ENCODE data around the gene AGT. TPM values are rescaled to one million over a fixed set of nuclear protein-coding genes. Genes with fewer than 3 reads are reported as not detected.

The AGT gene
- total RNA-seq, 1 experiment from 2014 or later, result not detected

GRCh38 chr1:230674581-230674980 is 39.3 kb downstream of the AGT start:
- no peaks in the 10 kb centered on the region for H3K4me1 ChIP-seq (replicated peaks; ENCODE audit: insufficient read depth)
- no peak overlapping the region for H3K27ac ChIP-seq
- no peaks in the 10 kb centered on the region; the same call in 1 of the 2 replicates for H4K20me1 ChIP-seq (ENCODE audit: insufficient read depth)
- POLR2A ChIA-PET (ENCODE audit: unreplicated experiment), result no interaction called here
- DNase-seq, result no peak
- no peak overlapping the region for H3K4me3 ChIP-seq
- CTCF ChIA-PET, result interaction anchor here (0.6 kb wide), 1 partner anchor 40 kb away, joined by 12 read pairs; no protein-coding TSS in a partner anchor
- no peaks in the 10 kb centered on the region for H3F3A ChIP-seq (ENCODE audit: insufficient read depth, low read depth)
- H3K9me2 ChIP-seq (ENCODE audit: insufficient read depth), result no peaks in the 10 kb centered on the region
- no peak overlapping the region for H2AFZ ChIP-seq
- no peaks in the 10 kb centered on the region for H3K79me2 ChIP-seq (ENCODE audit: low read depth)
- H3K9me3 ChIP-seq (ENCODE audit: insufficient read depth, low read depth), result no peaks in the 10 kb centered on the region
- no peak overlapping the region for H3K4me2 ChIP-seq
- H3K27me3 ChIP-seq (ENCODE audit: insufficient read depth, low read depth), result no peaks in the 10 kb centered on the region
- peaks cover 16% of the 10 kb centered on the region; the same call in 1 of the 2 replicates for H3K36me3 ChIP-seq (ENCODE audit: low read depth)
- TF ChIP-seq EZH2 (IDR thresholded peaks at IDR 0.05; ENCODE audit: low read depth), result no peak
- TF ChIP-seq, protein P1, sequence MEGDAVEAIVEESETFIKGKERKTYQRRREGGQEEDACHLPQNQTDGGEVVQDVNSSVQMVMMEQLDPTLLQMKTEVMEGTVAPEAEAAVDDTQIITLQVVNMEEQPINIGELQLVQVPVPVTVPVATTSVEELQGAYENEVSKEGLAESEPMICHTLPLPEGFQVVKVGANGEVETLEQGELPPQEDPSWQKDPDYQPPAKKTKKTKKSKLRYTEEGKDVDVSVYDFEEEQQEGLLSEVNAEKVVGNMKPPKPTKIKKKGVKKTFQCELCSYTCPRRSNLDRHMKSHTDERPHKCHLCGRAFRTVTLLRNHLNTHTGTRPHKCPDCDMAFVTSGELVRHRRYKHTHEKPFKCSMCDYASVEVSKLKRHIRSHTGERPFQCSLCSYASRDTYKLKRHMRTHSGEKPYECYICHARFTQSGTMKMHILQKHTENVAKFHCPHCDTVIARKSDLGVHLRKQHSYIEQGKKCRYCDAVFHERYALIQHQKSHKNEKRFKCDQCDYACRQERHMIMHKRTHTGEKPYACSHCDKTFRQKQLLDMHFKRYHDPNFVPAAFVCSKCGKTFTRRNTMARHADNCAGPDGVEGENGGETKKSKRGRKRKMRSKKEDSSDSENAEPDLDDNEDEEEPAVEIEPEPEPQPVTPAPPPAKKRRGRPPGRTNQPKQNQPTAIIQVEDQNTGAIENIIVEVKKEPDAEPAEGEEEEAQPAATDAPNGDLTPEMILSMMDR (conservative IDR thresholded peaks at IDR 0.05), result no peak
- no TSS peak for BruUV-seq (replicated peaks)
- intact Hi-C loops (cut with micrococcal nuclease; ENCODE audit: unreplicated experiment), result no loop called here

DNA sequence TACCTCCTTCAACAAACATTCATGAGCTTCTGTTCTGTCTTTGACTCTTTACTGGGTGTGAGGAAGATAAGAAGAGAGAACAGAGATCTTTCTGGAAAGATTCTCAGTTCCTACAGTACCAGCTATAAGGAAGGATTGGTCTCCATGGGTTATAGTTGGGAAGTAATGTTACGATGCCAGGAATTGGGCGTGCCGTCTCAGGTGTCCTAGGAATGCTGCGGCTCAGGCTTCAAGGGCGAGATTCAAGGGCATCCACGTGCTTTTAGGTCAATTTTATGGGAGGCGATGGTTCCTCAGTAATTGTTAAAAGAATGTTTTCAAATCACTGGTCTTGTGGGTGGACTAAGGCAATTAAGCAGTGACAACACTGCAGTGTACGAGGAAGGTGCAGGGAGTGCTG is 44.4 kb downstream of the AGT start:
- intact Hi-C loops (cut with micrococcal nuclease; ENCODE audit: unreplicated experiment), result no loop called here
- BruUV-seq (replicated peaks), result no TSS peak
- Histone ChIP-seq H3F3A (ENCODE audit: insufficient read depth, low read depth) (no peaks in the 10 kb centered on the region), H3K9me2 (ENCODE audit: insufficient read depth) (no peaks in the 10 kb centered on the region), H3K27ac (no peak overlapping the region), H3K36me3 (ENCODE audit: low read depth) (peaks cover 42% of the 10 kb centered on the region), H4K20me1 (ENCODE audit: insufficient read depth) (no peaks in the 10 kb centered on the region; the same call in 1 of the 2 replicates), H2AFZ (no peak overlapping the region), H3K4me3 (no peak overlapping the region), H3K9me3 (ENCODE audit: insufficient read depth, low read depth) (no peaks in the 10 kb centered on the region), H3K4me1 (replicated peaks; ENCODE audit: insufficient read depth) (no peaks in the 10 kb centered on the region), H3K27me3 (ENCODE audit: insufficient read depth, low read depth) (no peaks in the 10 kb centered on the region), H3K4me2 (no peak overlapping the region), H3K79me2 (ENCODE audit: low read depth) (no peaks in the 10 kb centered on the region)
- TF ChIP-seq EZH2 (IDR thresholded peaks at IDR 0.05; ENCODE audit: low read depth), result no peak
- TF ChIP-seq, protein P1 (conservative IDR thresholded peaks at IDR 0.05), result no peak
- ChIA-PET CTCF (no interaction called here), POLR2A (ENCODE audit: unreplicated experiment) (no interaction called here)
- DNase-seq, result no peak

DNA sequence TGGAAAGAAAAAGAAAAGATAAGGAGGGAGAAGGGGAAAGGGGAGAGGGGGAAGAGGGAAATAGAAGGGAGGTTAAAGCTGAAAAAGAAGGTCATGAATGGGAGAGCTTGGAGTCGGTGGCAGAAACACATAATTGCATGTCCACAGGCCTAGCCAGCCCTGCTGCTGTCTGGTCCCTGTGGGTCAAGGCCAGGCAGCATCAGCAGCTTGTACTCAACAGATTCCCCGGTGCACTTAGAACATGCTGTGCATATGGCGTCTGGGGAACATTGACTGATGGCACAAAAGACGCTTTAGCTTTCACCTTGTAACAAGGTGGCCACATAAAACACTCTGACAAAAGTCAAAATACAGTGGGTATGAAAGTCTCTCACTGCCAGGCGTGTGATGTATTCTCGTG is 45.7 kb downstream of the AGT start:
- Histone ChIP-seq H3K4me2 (no peak overlapping the region), H3K4me3 (no peak overlapping the region), H3F3A (ENCODE audit: insufficient read depth, low read depth) (no peaks in the 10 kb centered on the region), H3K27me3 (ENCODE audit: insufficient read depth, low read depth) (no peaks in the 10 kb centered on the region), H3K4me1 (replicated peaks; ENCODE audit: insufficient read depth) (no peaks in the 10 kb centered on the region), H3K79me2 (ENCODE audit: low read depth) (no peaks in the 10 kb centered on the region), H3K9me2 (ENCODE audit: insufficient read depth) (no peaks in the 10 kb centered on the region), H3K9me3 (ENCODE audit: insufficient read depth, low read depth) (no peaks in the 10 kb centered on the region), H3K36me3 (ENCODE audit: low read depth) (peaks cover 36% of the 10 kb centered on the region), H4K20me1 (ENCODE audit: insufficient read depth) (no peaks in the 10 kb centered on the region; the same call in 1 of the 2 replicates), H2AFZ (no peak overlapping the region), H3K27ac (no peak overlapping the region)
- TF ChIP-seq, protein P1 (conservative IDR thresholded peaks at IDR 0.05), result no peak
- TF ChIP-seq EZH2 (IDR thresholded peaks at IDR 0.05; ENCODE audit: low read depth), result no peak
- intact Hi-C loops (cut with micrococcal nuclease; ENCODE audit: unreplicated experiment), result no loop called here
- DNase-seq, result no peak
- ChIA-PET CTCF (no interaction called here), POLR2A (ENCODE audit: unreplicated experiment) (no interaction called here)
- no TSS peak for BruUV-seq (replicated peaks)

All from PC-9 (cell line).